ENCODE data around the gene ADA. TPM values are rescaled to one million over a fixed set of nuclear protein-coding genes. Genes with fewer than 3 reads are reported as not detected.

The ADA gene
- total RNA-seq, 1 experiment from 2014 or later, result 28.2 TPM

GRCh38 chr20:44691424-44692423, 40.2 kb upstream of the ADA start:
- H3F3A ChIP-seq (ENCODE audit: insufficient read depth, low read depth), result peaks cover 27% of the 10 kb centered on the region; the same call in 1 of the 2 replicates
- intact Hi-C loops (cut with micrococcal nuclease; ENCODE audit: unreplicated experiment), result no loop called here
- H3K27me3 ChIP-seq (ENCODE audit: insufficient read depth, low read depth), result no peaks in the 10 kb centered on the region
- H2AFZ ChIP-seq, result no peak overlapping the region
- TF ChIP-seq CTCF (conservative IDR thresholded peaks at IDR 0.05), result no peak
- no peak for TF ChIP-seq EZH2 (IDR thresholded peaks at IDR 0.05; ENCODE audit: low read depth)
- no peaks in the 10 kb centered on the region for H3K9me2 ChIP-seq (ENCODE audit: insufficient read depth)
- H3K4me2 ChIP-seq, result peak overlapping the region; percentile 44
- peaks cover 5% of the 10 kb centered on the region; the same call in 1 of the 2 replicates for H3K9me3 ChIP-seq (ENCODE audit: insufficient read depth, low read depth)
- peak overlapping the region; percentile 65 for H3K27ac ChIP-seq
- CTCF ChIA-PET, result interaction anchor here (0.6 kb wide), 1 partner anchor 58 kb away, joined by 3 read pairs; no protein-coding TSS in a partner anchor
- POLR2A ChIA-PET (ENCODE audit: unreplicated experiment), result no interaction called here
- no peaks in the 10 kb centered on the region for H4K20me1 ChIP-seq (ENCODE audit: insufficient read depth)
- no TSS peak for BruUV-seq (replicated peaks)
- no peaks in the 10 kb centered on the region for H3K36me3 ChIP-seq (ENCODE audit: low read depth)
- H3K4me1 ChIP-seq (replicated peaks; ENCODE audit: insufficient read depth), result peaks cover 20% of the 10 kb centered on the region
- DNase-seq, result no peak
- H3K4me3 ChIP-seq, result no peak overlapping the region
- no peaks in the 10 kb centered on the region for H3K79me2 ChIP-seq (ENCODE audit: low read depth)

GRCh38 chr20:44690781-44691423, 39.4 kb upstream of the ADA start:
- POLR2A ChIA-PET (ENCODE audit: unreplicated experiment), result no interaction called here
- Histone ChIP-seq H3K36me3 (ENCODE audit: low read depth) (no peaks in the 10 kb centered on the region), H3K27ac (no peak overlapping the region), H3K4me2 (no peak overlapping the region), H3K4me1 (replicated peaks; ENCODE audit: insufficient read depth) (peaks cover 20% of the 10 kb centered on the region), H2AFZ (no peak overlapping the region), H3K4me3 (no peak overlapping the region), H3K27me3 (ENCODE audit: insufficient read depth, low read depth) (no peaks in the 10 kb centered on the region), H4K20me1 (ENCODE audit: insufficient read depth) (no peaks in the 10 kb centered on the region), H3F3A (ENCODE audit: insufficient read depth, low read depth) (peaks cover 27% of the 10 kb centered on the region; the same call in 1 of the 2 replicates), H3K9me2 (ENCODE audit: insufficient read depth) (no peaks in the 10 kb centered on the region), H3K79me2 (ENCODE audit: low read depth) (no peaks in the 10 kb centered on the region), H3K9me3 (ENCODE audit: insufficient read depth, low read depth) (peaks cover 5% of the 10 kb centered on the region; the same call in 1 of the 2 replicates)
- BruUV-seq (replicated peaks), result no TSS peak
- CTCF ChIA-PET, result no interaction called here
- DNase-seq, result no peak
- TF ChIP-seq CTCF (conservative IDR thresholded peaks at IDR 0.05), result no peak
- TF ChIP-seq EZH2 (IDR thresholded peaks at IDR 0.05; ENCODE audit: low read depth), result no peak
- intact Hi-C loops (cut with micrococcal nuclease; ENCODE audit: unreplicated experiment), result no loop called here

GRCh38 chr20:44689809-44690208, 38.3 kb upstream of the ADA start:
- no TSS peak for BruUV-seq (replicated peaks)
- no peak overlapping the region for H3K27ac ChIP-seq

More at GRCh38 chr20:44689809-44690208, 38.3 kb upstream of the ADA start:
- no peak for DNase-seq
- H3K9me3 ChIP-seq (ENCODE audit: insufficient read depth, low read depth), result peaks cover 5% of the 10 kb centered on the region; the same call in 1 of the 2 replicates
- no peak overlapping the region for H3K4me2 ChIP-seq
- peaks cover 29% of the 10 kb centered on the region; the same call in 1 of the 2 replicates for H3F3A ChIP-seq (ENCODE audit: insufficient read depth, low read depth)
- TF ChIP-seq CTCF (conservative IDR thresholded peaks at IDR 0.05), result no peak
- H3K4me1 ChIP-seq (replicated peaks; ENCODE audit: insufficient read depth), result peaks cover 22% of the 10 kb centered on the region
- H3K9me2 ChIP-seq (ENCODE audit: insufficient read depth), result no peaks in the 10 kb centered on the region
- H3K4me3 ChIP-seq, result no peak overlapping the region
- no peaks in the 10 kb centered on the region for H3K36me3 ChIP-seq (ENCODE audit: low read depth)
- H3K79me2 ChIP-seq (ENCODE audit: low read depth), result no peaks in the 10 kb centered on the region
- intact Hi-C loops (cut with micrococcal nuclease; ENCODE audit: unreplicated experiment), result loop anchor here (10.0 kb wide), 1 partner anchor 605 kb away; no protein-coding TSS in a partner anchor
- H2AFZ ChIP-seq, result no peak overlapping the region
- ChIA-PET POLR2A (ENCODE audit: unreplicated experiment) (no interaction called here), CTCF (no interaction called here)
- no peaks in the 10 kb centered on the region for H4K20me1 ChIP-seq (ENCODE audit: insufficient read depth)
- no peaks in the 10 kb centered on the region for H3K27me3 ChIP-seq (ENCODE audit: insufficient read depth, low read depth)

Data from PC-9 (cell line).